Measurements from ENCODE around the gene DEFB118. TPM values are rescaled to one million over a fixed set of nuclear protein-coding genes. Genes with fewer than 3 reads are reported as not detected.

Gene DEFB118
- total and polyA plus RNA-seq, 10 of the 15 experiments (the other 5 are each of a cell fraction or from before 2014, with no cell fraction given) = not detected

GRCh38 chr20:31355981-31356380, 12.4 kb upstream of the DEFB118 start (continued):
- no peak for TF ChIP-seq E4F1 (IDR thresholded peaks at IDR 0.05; ENCODE audit: borderline replicate concordance, partially characterized antibody)
- no peak for TF ChIP-seq NR2F1 (conservative IDR thresholded peaks at IDR 0.05)
- no peak for TF ChIP-seq POLR2A (IDR thresholded peaks at IDR 0.05; ENCODE audit: low read depth, low read length)
- no peak for TF ChIP-seq NR2C1 (IDR thresholded peaks at IDR 0.05)
- no peak for TF ChIP-seq BCL3 (IDR thresholded peaks at IDR 0.05; ENCODE audit: borderline replicate concordance, insufficient read depth, low read depth, low read length, poor library complexity, severe bottlenecking)
- TF ChIP-seq BHLHE40 (IDR thresholded peaks at IDR 0.05; ENCODE audit: borderline replicate concordance in 1 of 2, low read depth in 2 of 2, low read length in 1 of 2) = no peak

GRCh38 chr20:31363295-31363694, 5.1 kb upstream of the DEFB118 start:
- RAD21 ChIA-PET (ENCODE audit: unreplicated experiment) = no interaction called here
- Histone ChIP-seq H3K27ac (ENCODE audit: control insufficient read depth, insufficient read depth) (no peak overlapping the region), H3K4me1 (ENCODE audit: control insufficient read depth, insufficient read depth, low read length) (no peaks in the 10 kb centered on the region), H3K4me2 (ENCODE audit: control insufficient read depth, insufficient read depth) (no peak overlapping the region), H3K36me3 (ENCODE audit: control insufficient read depth in 2 of 2, insufficient read depth in 2 of 2, low read length in 1 of 2) (no peaks in the 10 kb centered on the region), H4K20me1 (ENCODE audit: control insufficient read depth, insufficient read depth) (no peaks in the 10 kb centered on the region), H3K27me3 (replicated peaks in 1 of 2; ENCODE audit: control insufficient read depth in 2 of 2, insufficient read depth in 2 of 2, low read length in 1 of 2) (no peaks in the 10 kb centered on the region), H3K9me3 (replicated peaks; ENCODE audit: control insufficient read depth, insufficient read depth, low read length) (no peaks in the 10 kb centered on the region), H2AFZ (ENCODE audit: control insufficient read depth, low read depth, low read length) (no peak overlapping the region), H3K4me3 (no peak overlapping the region), H3K79me2 (ENCODE audit: control insufficient read depth, insufficient read depth, low read length) (no peaks in the 10 kb centered on the region), H3K9ac (ENCODE audit: control insufficient read depth, insufficient read depth, low read length) (no peak overlapping the region)
- DNase-seq (ENCODE audit: low read depth, low spot score) (no peak), FAIRE-seq (no peak), ATAC-seq (no peak)
- in situ Hi-C loops (cut with MboI) = no loop called here
- CTCF ChIA-PET = no interaction called here
- POLR2A ChIA-PET = no interaction called here
- SMC1A ChIA-PET (ENCODE audit: uncharacterized antibody, unreplicated experiment) = no interaction called here
- 12% methylated on average over 4 of the region's 4 CpGs for WGBS (ENCODE audit: insufficient coverage, insufficient replicate concordance, low lambda C conversion rate, missing lambda C conversion rate)
- intact Hi-C loops (cut with micrococcal nuclease; ENCODE audit: unreplicated experiment) = no loop called here
- no TSS peak for BruUV-seq (replicated peaks)
- TF ChIP-seq DPF2 (IDR thresholded peaks at IDR 0.05) = no peak
- TF ChIP-seq RELA (IDR thresholded peaks at IDR 0.05; ENCODE audit: borderline replicate concordance, partially characterized antibody) = no peak
- TF ChIP-seq ZBED1 (IDR thresholded peaks at IDR 0.05; ENCODE audit: borderline replicate concordance) = no peak
- no peak for TF ChIP-seq KAT2A (conservative IDR thresholded peaks at IDR 0.05; ENCODE audit: control insufficient read depth, low read depth, low read length)
- no peak for TF ChIP-seq SUPT20H (IDR thresholded peaks at IDR 0.05; ENCODE audit: borderline replicate concordance, control insufficient read depth, low read depth, low read length)
- no peak for TF ChIP-seq BCL3 (IDR thresholded peaks at IDR 0.05; ENCODE audit: borderline replicate concordance, insufficient read depth, low read depth, low read length, poor library complexity, severe bottlenecking)
- no peak for TF ChIP-seq NFYB (IDR thresholded peaks at IDR 0.05; ENCODE audit: insufficient read depth, low read depth, low read length)
- TF ChIP-seq HDAC2 (IDR thresholded peaks at IDR 0.05) = no peak
- no peak for TF ChIP-seq ATF7 (IDR thresholded peaks at IDR 0.05; ENCODE audit: low read depth)
- no peak for TF ChIP-seq MLLT1 (IDR thresholded peaks at IDR 0.05)

Measured in GM12878 (cell line).